Uterine smooth muscle cell (primary cell): Measurements from ENCODE around the gene MBD3L5. TPM values are rescaled to one million over a fixed set of nuclear protein-coding genes. Genes with fewer than 3 reads are reported as not detected.

ENCODE experiments used
- total RNA-seq: library from RNA; depleted of rRNA; stranded (reverse); fragments of >200 nt; gene quantifications from 2 replicates; pipeline ENCODE4 v1.2.3, GENCODE V29; 2014

The MBD3L5 gene
- total RNA-seq = not detected in 2 replicates

GRCh38 chr19:7030278-7030677 is at the start of gene MBD3L5:
Gene MBD3L5 (plus strand): TSS chr19:7030578. CDS start chr19:7030612, 34 bp downstream.

DNA sequence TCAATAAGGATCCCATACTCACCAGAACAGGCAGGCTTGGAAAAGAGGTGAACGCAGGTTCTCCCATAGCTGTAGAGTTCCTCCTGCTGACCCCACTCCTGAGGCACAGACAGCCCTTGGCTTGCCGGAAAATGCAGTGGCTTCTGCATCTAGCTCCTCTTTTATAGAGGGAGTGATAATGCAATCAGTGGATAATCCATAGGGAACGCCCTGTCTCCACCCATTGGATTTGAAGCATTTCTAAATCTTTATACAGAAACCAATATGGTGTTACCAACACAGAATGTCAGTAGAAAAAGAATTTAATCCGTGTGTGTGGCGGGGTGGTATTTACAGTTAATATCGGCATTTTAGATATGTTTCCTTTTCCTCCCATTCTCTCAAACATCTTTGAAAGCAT is 9.0 kb upstream of the MBD3L5 start, which contains the start of gene MBD3L2B:
Gene MBD3L2B, minus strand, starts transcription at position 101 of the 400 bp plus-strand sequence. Its CDS starts 34 bp downstream, at position 67.

GRCh38 chr19:7040079-7040478 is 9.7 kb downstream of the MBD3L5 start, which contains the start of gene MBD3L4:
Gene MBD3L4 (minus strand): TSS chr19:7040179. CDS start chr19:7040144, 35 bp downstream.

GRCh38 chr19:7049021-7049420 is 18.6 kb downstream of the MBD3L5 start, which contains the start of gene MBD3L2:
Gene MBD3L2 (plus strand): TSS chr19:7049321. CDS start chr19:7049374, 53 bp downstream.

DNA sequence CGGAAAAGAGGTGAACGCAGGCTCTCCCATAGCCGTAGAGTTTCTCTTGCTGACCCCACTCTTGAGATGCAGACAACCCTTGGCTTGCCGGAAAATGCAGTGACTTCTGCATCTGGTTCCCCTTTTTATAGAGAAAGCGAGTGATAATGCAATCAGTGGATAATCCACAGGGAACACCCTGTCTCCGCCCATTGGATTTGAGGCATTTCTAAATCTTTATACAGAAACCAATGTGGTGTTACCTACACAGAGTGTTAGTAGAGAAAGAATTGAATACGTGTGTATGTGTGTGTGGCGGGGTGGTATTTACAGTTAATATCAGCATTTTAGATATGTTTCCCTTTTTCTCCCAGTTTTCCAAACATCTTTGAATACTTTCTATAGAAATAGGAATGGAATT is 28.2 kb downstream of the MBD3L5 start, which contains the start of gene MBD3L3:
Gene MBD3L3, minus strand, starts transcription at position 101 of the 400 bp plus-strand sequence. Its CDS starts 71 bp downstream, at position 30.

DNA sequence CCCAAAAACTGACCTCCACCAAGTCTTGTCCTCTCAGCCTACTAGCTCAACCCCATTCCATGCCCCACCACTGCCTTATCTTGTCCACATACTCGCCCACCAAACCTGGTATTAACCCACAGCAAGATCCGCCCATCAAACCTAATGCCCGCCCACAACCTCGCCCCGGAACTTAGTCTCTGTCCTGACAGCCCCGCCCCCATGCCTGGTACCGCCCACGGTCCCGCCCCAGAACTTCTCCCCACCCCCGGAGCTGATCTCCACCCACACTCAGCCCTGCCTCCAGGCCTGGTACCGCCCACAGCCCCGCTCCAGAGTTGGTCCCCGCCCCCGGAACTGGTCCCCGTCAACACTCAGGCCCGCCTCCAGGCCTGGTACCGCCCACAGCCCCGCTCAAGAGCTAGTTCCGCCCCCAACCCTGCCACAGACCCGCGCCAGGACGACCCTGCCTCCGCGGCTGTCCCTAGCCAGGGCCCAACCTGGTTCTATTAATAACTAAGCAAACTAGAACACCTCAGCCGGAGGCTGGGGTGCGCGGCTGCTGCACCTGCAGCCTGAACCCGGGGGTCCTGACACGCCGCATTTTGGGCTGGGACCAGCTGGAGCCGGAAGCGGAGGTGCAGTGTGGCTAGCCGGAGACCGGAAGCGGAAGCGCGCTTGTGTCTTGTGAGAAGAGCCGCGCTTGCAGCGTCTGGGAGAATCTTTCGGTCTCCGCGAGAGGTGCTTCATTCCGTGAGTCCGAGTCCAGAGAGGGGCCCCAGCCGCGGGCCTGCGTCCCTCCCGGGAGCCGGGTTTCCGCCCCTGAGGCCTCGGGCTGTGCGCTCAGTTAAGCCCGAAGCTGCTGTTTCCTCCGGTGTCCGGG is 38.9 kb downstream of the MBD3L5 start, which contains the start of gene ZNF557:
Gene ZNF557, plus strand, starts transcription at position 662 of the 862 bp plus-strand sequence. CDS start 5,372 bp downstream, outside the sequence.

Other genes with a start within 250 kb of the MBD3L5 start
- not detected in 2 replicates for gene ADGRE1, start 143.0 kb upstream of the MBD3L5 start, total RNA-seq
- not detected in 2 replicates for gene MBD3L2B, start 9.1 kb upstream of the MBD3L5 start, total RNA-seq
- not detected in 2 replicates for gene MBD3L4, start 9.6 kb downstream of the MBD3L5 start, total RNA-seq
- gene MBD3L2, start 18.7 kb downstream of the MBD3L5 start, total RNA-seq = not detected in 2 replicates
- not detected in 2 replicates for gene MBD3L3, start 28.1 kb downstream of the MBD3L5 start, total RNA-seq
- gene ZNF557, start 39.1 kb downstream of the MBD3L5 start, total RNA-seq = 17.5 and 20.2 TPM in 2 replicates